Loucy (cell line): ENCODE results near the gene TMPRSS11D.

ENCODE experiments used
- H2AFZ ChIP-seq: fragments of 200-600 bp; sonication (generic); 2 replicates; pipeline ENCODE4 v1.6.0; 2016; ENCODE audit warnings: antibody characterized with exemption, mild to moderate bottlenecking, low read length, moderate library complexity
- H3F3A ChIP-seq: fragments of 200-600 bp; 2 replicates; pipeline ENCODE4 v1.6.0; 2016; ENCODE audit warnings: antibody characterized with exemption, low read depth, mild to moderate bottlenecking
- H3K27me3 ChIP-seq: fragments of 200-600 bp; sonication (generic); 2 replicates; pipeline ENCODE4 v1.6.1; 2014; ENCODE audit warnings: low read length, mild to moderate bottlenecking; ENCODE audit not compliant: insufficient read depth, poor library complexity, severe bottlenecking
- H3K36me3 ChIP-seq: fragments of 200-600 bp; sonication (generic); 2 replicates; pipeline ENCODE4 v1.6.1; 2016; ENCODE audit warnings: low read length; ENCODE audit not compliant: insufficient read depth
- H3K4me1 ChIP-seq: fragments of 200-600 bp; sonication (generic); 2 replicates; pipeline ENCODE4 v1.5.1; 2014; ENCODE audit warnings: low read length, mild to moderate bottlenecking; ENCODE audit not compliant: insufficient read depth, poor library complexity, severe bottlenecking
- H3K4me2 ChIP-seq: fragments of 200-600 bp; sonication (generic); 2 replicates; pipeline ENCODE4 v1.6.0; 2014; ENCODE audit warnings: antibody characterized with exemption, low read length, low read depth, mild to moderate bottlenecking; ENCODE audit not compliant: poor library complexity, severe bottlenecking
- H3K4me3 ChIP-seq: fragments of 200-600 bp; sonication (generic); 2 replicates; pipeline ENCODE4 v1.5.1; 2014; ENCODE audit warnings: low read length, mild to moderate bottlenecking, mixed read lengths; ENCODE audit not compliant: poor library complexity, severe bottlenecking
- H3K79me2 ChIP-seq: fragments of 200-600 bp; sonication (generic); 2 replicates; pipeline ENCODE4 v1.6.1; 2014; ENCODE audit warnings: low read length; ENCODE audit not compliant: insufficient read depth
- H3K9ac ChIP-seq: fragments of 200-600 bp; sonication (generic); 2 replicates; pipeline ENCODE4 v1.6.0; 2014; ENCODE audit warnings: mild to moderate bottlenecking, low read depth, low read length, moderate library complexity; ENCODE audit not compliant: poor library complexity, severe bottlenecking
- H3K9me2 ChIP-seq: fragments of 200-600 bp; sonication (generic); replicated peaks from 2 replicates; pipeline ENCODE4 v1.6.1; 2016; ENCODE audit warnings: low read depth, low read length, mixed read lengths
- H3K9me3 ChIP-seq: fragments of 200-600 bp; sonication (generic); 2 replicates; pipeline ENCODE4 v1.6.1; 2014; ENCODE audit warnings: mild to moderate bottlenecking, antibody characterized with exemption, low read length, low read depth; ENCODE audit not compliant: insufficient read depth
- H4K20me1 ChIP-seq: fragments of 200-600 bp; sonication (generic); 2 replicates; pipeline ENCODE4 v1.6.0; 2014; ENCODE audit warnings: antibody characterized with exemption, low read length, mild to moderate bottlenecking; ENCODE audit not compliant: insufficient read depth, poor library complexity, severe bottlenecking
- EZH2phosphoT487 ChIP-seq: fragments of 200-600 bp; IDR thresholded peaks from 2 replicates; pipeline ENCODE4 v1.6.1; 2018; ENCODE audit warnings: antibody characterized with exemption, mild to moderate bottlenecking, moderate library complexity, borderline replicate concordance
- TF ChIP-seq, protein P1 (sequence below): fragments of 200-600 bp; sonication (generic); conservative IDR thresholded peaks from 2 replicates; pipeline ENCODE4 v1.5.1; 2014; ENCODE audit warnings: mild to moderate bottlenecking, antibody characterized with exemption, low read length

TMPRSS11D gene

DNA sequence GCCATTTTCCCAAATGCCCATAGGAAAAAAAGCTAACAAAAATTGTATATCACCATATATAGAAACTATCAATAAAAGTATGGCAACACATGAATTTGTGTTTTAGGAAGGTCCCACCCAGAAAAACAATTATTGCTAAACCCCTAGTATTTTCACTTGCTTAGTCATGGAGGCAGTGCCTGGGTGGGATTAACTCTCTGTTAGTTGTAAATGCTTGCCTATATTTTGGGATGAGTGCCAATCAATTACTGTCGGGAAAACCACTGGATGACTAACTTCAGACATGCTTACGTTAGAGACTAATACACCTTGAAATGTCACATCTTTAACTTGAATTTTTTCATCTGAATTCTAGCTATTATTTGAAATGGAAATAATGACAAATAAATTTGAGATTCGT lies 45.6 kb upstream of the TMPRSS11D start:
- no peaks in the 10 kb centered on the region for H3K36me3 ChIP-seq

GRCh38 chr4:67928546-67928945 lies 44.7 kb upstream of the TMPRSS11D start:
- no peaks in the 10 kb centered on the region for H4K20me1 ChIP-seq
- peak overlapping the region; percentile 18 for H3K4me2 ChIP-seq
- H3K9me3 ChIP-seq = 0 out of 2 replicates have a peak, but pooled peaks cover 4% of the 10 kb centered on the region

More for the DNA sequence above, 45.6 kb upstream of the TMPRSS11D start:
- H3F3A ChIP-seq = no peaks in the 10 kb centered on the region
- H3K27me3 ChIP-seq = no peaks in the 10 kb centered on the region
- TF ChIP-seq, protein P1, sequence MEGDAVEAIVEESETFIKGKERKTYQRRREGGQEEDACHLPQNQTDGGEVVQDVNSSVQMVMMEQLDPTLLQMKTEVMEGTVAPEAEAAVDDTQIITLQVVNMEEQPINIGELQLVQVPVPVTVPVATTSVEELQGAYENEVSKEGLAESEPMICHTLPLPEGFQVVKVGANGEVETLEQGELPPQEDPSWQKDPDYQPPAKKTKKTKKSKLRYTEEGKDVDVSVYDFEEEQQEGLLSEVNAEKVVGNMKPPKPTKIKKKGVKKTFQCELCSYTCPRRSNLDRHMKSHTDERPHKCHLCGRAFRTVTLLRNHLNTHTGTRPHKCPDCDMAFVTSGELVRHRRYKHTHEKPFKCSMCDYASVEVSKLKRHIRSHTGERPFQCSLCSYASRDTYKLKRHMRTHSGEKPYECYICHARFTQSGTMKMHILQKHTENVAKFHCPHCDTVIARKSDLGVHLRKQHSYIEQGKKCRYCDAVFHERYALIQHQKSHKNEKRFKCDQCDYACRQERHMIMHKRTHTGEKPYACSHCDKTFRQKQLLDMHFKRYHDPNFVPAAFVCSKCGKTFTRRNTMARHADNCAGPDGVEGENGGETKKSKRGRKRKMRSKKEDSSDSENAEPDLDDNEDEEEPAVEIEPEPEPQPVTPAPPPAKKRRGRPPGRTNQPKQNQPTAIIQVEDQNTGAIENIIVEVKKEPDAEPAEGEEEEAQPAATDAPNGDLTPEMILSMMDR = no peak
- TF ChIP-seq EZH2phosphoT487 = no peak
- H3K4me3 ChIP-seq = no peak overlapping the region
- no peak overlapping the region for H3K4me2 ChIP-seq
- H4K20me1 ChIP-seq = no peaks in the 10 kb centered on the region
- no peaks in the 10 kb centered on the region for H3K9me2 ChIP-seq
- no peaks in the 10 kb centered on the region for H3K79me2 ChIP-seq
- peaks cover 20% of the 10 kb centered on the region for H3K4me1 ChIP-seq
- no peak overlapping the region for H3K9ac ChIP-seq
- no peak overlapping the region for H2AFZ ChIP-seq
- 0 out of 2 replicates have a peak, but pooled peaks cover 4% of the 10 kb centered on the region for H3K9me3 ChIP-seq

DNA sequence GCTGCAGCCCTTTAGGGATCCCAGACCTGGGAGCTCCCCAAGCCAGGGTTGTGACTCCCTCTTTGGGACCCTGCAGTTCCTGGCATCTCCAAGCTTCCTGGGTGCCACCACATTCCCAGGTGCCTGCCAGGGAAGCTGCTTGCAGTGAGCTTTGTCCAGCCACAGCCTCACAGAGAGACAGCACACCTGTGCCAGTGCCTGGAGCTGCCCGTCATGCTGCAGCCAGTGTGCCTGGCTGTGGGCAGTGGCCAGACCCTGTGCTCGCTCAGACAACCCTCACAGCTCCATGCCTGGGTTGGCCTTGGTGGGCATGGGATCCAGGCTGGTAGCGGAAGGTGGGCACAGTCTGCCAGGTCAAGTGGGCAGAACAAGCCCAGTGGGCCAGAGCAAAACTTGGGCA lies 43.4 kb upstream of the TMPRSS11D start:
- no peak overlapping the region for H3K9ac ChIP-seq
- H3K36me3 ChIP-seq = no peaks in the 10 kb centered on the region
- H3K4me1 ChIP-seq = peaks cover 8% of the 10 kb centered on the region
- no peaks in the 10 kb centered on the region for H3K9me2 ChIP-seq
- H3K27me3 ChIP-seq = no peaks in the 10 kb centered on the region
- no peak overlapping the region for H3K4me3 ChIP-seq
- no peak overlapping the region for H3K4me2 ChIP-seq
- 0 out of 2 replicates have a peak, but pooled peaks cover 4% of the 10 kb centered on the region for H3K9me3 ChIP-seq
- H4K20me1 ChIP-seq = no peaks in the 10 kb centered on the region
- H3K79me2 ChIP-seq = no peaks in the 10 kb centered on the region
- TF ChIP-seq, protein P1 = no peak
- no peak for TF ChIP-seq EZH2phosphoT487
- H3F3A ChIP-seq = no peaks in the 10 kb centered on the region
- no peak overlapping the region for H2AFZ ChIP-seq

More at GRCh38 chr4:67928546-67928945, 44.7 kb upstream of the TMPRSS11D start:
- no peak overlapping the region for H3K4me3 ChIP-seq
- H3K36me3 ChIP-seq = no peaks in the 10 kb centered on the region
- TF ChIP-seq, protein P1 = no peak
- TF ChIP-seq EZH2phosphoT487 = no peak
- no peak overlapping the region for H3K9ac ChIP-seq
- H3F3A ChIP-seq = no peaks in the 10 kb centered on the region
- H2AFZ ChIP-seq = no peak overlapping the region
- H3K9me2 ChIP-seq = no peaks in the 10 kb centered on the region
- H3K27me3 ChIP-seq = no peaks in the 10 kb centered on the region
- H3K79me2 ChIP-seq = no peaks in the 10 kb centered on the region
- H3K4me1 ChIP-seq = peaks cover 11% of the 10 kb centered on the region
